Measurements from ENCODE around the gene PPFIA1. TPM values are rescaled to one million over a fixed set of nuclear protein-coding genes. Genes with fewer than 3 reads are reported as not detected.

PPFIA1 gene
- total RNA-seq, 2 experiments from 2014 or later, result 34.6 to 53.9 TPM

DNA sequence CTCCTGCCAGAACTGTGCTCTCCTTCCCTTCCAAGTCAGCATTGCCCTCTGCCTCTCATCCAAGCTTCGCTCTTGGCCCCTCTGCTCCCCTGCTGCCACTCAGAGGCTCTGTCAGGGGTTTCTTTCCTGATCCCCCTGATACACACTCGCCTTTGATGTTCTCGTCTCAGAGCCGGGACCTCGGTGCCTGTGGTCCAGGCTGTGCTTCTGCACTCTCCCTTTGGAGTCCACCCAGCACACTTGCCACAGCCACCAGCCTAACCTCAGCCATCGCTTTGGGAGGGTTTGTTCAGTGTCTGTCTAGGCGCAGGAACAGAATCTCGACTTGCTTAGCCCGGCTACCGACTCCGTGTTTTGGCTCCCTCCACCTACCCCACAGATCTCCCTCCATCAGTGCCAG, 29.1 kb downstream of the PPFIA1 start:
- Histone ChIP-seq H3K9me2 (ENCODE audit: insufficient read depth, low read length) (no peaks in the 10 kb centered on the region), H4K20me1 (ENCODE audit: insufficient read depth, low read length) (no peaks in the 10 kb centered on the region), H3K4me3 (ENCODE audit: low read depth, low read length, poor library complexity, severe bottlenecking) (no peak overlapping the region), H3K27ac (ENCODE audit: low read depth, low read length, poor library complexity, severe bottlenecking) (no peak overlapping the region), H3K4me1 (ENCODE audit: insufficient read depth, low read length, poor library complexity, severe bottlenecking) (peaks cover 6% of the 10 kb centered on the region), H3K4me2 (ENCODE audit: low read length) (no peak overlapping the region), H3K79me2 (ENCODE audit: insufficient read depth, low read depth, low read length) (no peaks in the 10 kb centered on the region), H3K36me3 (ENCODE audit: insufficient read depth, low read length) (peaks cover 36% of the 10 kb centered on the region), H2AFZ (ENCODE audit: low read length) (no peak overlapping the region), H3K9me3 (ENCODE audit: low read length) (no peaks in the 10 kb centered on the region)
- POLR2A ChIA-PET, result no interaction called here
- CTCF ChIA-PET (ENCODE audit: unreplicated experiment), result no interaction called here
- TF ChIP-seq EZH2phosphoT487 (IDR thresholded peaks at IDR 0.05; ENCODE audit: borderline replicate concordance, low read depth, low read length), result no peak
- TF ChIP-seq, protein P1, sequence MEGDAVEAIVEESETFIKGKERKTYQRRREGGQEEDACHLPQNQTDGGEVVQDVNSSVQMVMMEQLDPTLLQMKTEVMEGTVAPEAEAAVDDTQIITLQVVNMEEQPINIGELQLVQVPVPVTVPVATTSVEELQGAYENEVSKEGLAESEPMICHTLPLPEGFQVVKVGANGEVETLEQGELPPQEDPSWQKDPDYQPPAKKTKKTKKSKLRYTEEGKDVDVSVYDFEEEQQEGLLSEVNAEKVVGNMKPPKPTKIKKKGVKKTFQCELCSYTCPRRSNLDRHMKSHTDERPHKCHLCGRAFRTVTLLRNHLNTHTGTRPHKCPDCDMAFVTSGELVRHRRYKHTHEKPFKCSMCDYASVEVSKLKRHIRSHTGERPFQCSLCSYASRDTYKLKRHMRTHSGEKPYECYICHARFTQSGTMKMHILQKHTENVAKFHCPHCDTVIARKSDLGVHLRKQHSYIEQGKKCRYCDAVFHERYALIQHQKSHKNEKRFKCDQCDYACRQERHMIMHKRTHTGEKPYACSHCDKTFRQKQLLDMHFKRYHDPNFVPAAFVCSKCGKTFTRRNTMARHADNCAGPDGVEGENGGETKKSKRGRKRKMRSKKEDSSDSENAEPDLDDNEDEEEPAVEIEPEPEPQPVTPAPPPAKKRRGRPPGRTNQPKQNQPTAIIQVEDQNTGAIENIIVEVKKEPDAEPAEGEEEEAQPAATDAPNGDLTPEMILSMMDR (conservative IDR thresholded peaks at IDR 0.05; ENCODE audit: low read length), result no peak
- DNase-seq (ENCODE audit: low spot score), result no peak
- intact Hi-C loops (cut with micrococcal nuclease; ENCODE audit: unreplicated experiment), result no loop called here
- no TSS peak for BruUV-seq (replicated peaks)

DNA sequence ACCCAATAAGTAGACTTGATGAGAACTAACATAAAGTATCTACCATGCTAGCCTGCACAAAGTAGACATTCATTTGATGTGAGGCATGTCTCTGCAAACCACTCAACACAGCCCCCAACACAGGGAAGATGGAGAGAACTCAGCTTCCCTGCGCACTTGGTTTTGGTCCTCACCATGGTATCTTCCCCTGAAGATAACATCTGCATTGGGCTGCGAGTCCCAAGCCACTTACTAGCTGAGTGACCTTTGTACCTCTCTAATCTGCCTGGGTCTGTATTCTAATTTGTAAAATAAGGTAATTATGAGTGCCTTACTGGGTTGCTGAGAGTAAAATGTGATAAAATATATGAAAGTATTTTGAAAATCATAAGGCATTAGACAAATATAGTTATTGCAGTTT, 30.7 kb downstream of the PPFIA1 start:
- ChIA-PET POLR2A (no interaction called here), CTCF (ENCODE audit: unreplicated experiment) (interaction anchor here (1.0 kb wide), 1 partner anchor 11 kb away, joined by 3 read pairs; no protein-coding TSS in a partner anchor)
- Histone ChIP-seq H3K9me3 (ENCODE audit: low read length) (no peaks in the 10 kb centered on the region), H3K9me2 (ENCODE audit: insufficient read depth, low read length) (no peaks in the 10 kb centered on the region), H3K4me1 (ENCODE audit: insufficient read depth, low read length, poor library complexity, severe bottlenecking) (peaks cover 6% of the 10 kb centered on the region), H3K79me2 (ENCODE audit: insufficient read depth, low read depth, low read length) (no peaks in the 10 kb centered on the region), H3K27ac (ENCODE audit: low read depth, low read length, poor library complexity, severe bottlenecking) (no peak overlapping the region), H3K4me3 (ENCODE audit: low read depth, low read length, poor library complexity, severe bottlenecking) (no peak overlapping the region), H4K20me1 (ENCODE audit: insufficient read depth, low read length) (no peaks in the 10 kb centered on the region), H3K36me3 (ENCODE audit: insufficient read depth, low read length) (peaks cover 40% of the 10 kb centered on the region), H2AFZ (ENCODE audit: low read length) (no peak overlapping the region), H3K4me2 (ENCODE audit: low read length) (no peak overlapping the region)
- no TSS peak for BruUV-seq (replicated peaks)
- intact Hi-C loops (cut with micrococcal nuclease; ENCODE audit: unreplicated experiment), result no loop called here
- no peak for DNase-seq (ENCODE audit: low spot score)
- no peak for TF ChIP-seq EZH2phosphoT487 (IDR thresholded peaks at IDR 0.05; ENCODE audit: borderline replicate concordance, low read depth, low read length)
- TF ChIP-seq, protein P1 (conservative IDR thresholded peaks at IDR 0.05; ENCODE audit: low read length), result no peak

DNA sequence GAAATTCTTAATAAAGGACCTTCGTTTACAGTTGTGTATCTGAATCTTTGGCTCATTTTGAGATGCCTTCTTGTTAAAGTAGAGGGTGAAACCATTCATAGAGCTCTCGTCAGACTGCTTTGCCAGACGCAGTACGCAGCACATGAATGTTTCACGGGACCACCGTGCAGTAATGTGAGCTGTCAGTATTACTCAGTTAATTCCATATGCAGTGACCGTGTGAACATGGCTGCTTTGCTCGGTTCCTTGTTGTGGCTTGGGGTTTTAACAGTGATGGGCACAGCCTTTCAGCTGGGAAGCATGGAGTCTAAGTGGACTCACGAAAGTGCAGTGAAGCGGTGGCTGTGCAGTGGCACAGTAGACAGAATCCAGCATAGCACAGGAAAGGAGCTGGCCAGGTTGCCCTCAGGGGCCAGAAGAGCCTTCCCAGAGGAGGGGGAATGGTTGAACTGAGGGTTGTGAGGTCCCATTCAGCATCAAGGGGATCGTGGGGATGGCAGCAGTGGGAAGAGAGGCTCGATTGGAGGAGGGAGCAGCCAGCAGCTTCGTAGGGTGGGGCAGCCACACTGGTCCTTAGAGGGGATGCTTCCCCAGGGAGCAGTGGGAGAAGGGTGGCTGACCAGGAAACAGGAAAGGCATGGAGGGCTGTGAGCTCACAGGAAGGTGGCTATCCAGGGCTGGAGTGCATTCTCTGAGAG, 31.4 kb downstream of the PPFIA1 start:
- Histone ChIP-seq H3K9me3 (ENCODE audit: low read length) (no peaks in the 10 kb centered on the region), H2AFZ (ENCODE audit: low read length) (no peak overlapping the region), H3K79me2 (ENCODE audit: insufficient read depth, low read depth, low read length) (no peaks in the 10 kb centered on the region), H3K9me2 (ENCODE audit: insufficient read depth, low read length) (no peaks in the 10 kb centered on the region), H3K27ac (ENCODE audit: low read depth, low read length, poor library complexity, severe bottlenecking) (no peak overlapping the region), H4K20me1 (ENCODE audit: insufficient read depth, low read length) (no peaks in the 10 kb centered on the region), H3K4me2 (ENCODE audit: low read length) (no peak overlapping the region), H3K4me3 (ENCODE audit: low read depth, low read length, poor library complexity, severe bottlenecking) (no peak overlapping the region), H3K4me1 (ENCODE audit: insufficient read depth, low read length, poor library complexity, severe bottlenecking) (peaks cover 6% of the 10 kb centered on the region), H3K36me3 (ENCODE audit: insufficient read depth, low read length) (peaks cover 42% of the 10 kb centered on the region)
- POLR2A ChIA-PET, result no interaction called here
- intact Hi-C loops (cut with micrococcal nuclease; ENCODE audit: unreplicated experiment), result no loop called here
- no TSS peak for BruUV-seq (replicated peaks)
- CTCF ChIA-PET (ENCODE audit: unreplicated experiment), result interaction anchor here (1.0 kb wide), 1 partner anchor 11 kb away, joined by 3 read pairs; no protein-coding TSS in a partner anchor
- DNase-seq (ENCODE audit: low spot score), result no peak
- no peak for TF ChIP-seq EZH2phosphoT487 (IDR thresholded peaks at IDR 0.05; ENCODE audit: borderline replicate concordance, low read depth, low read length)
- TF ChIP-seq, protein P1 (conservative IDR thresholded peaks at IDR 0.05; ENCODE audit: low read length), result no peak
